Measurements from ENCODE around the gene FSTL4.

Gene FSTL4

DNA sequence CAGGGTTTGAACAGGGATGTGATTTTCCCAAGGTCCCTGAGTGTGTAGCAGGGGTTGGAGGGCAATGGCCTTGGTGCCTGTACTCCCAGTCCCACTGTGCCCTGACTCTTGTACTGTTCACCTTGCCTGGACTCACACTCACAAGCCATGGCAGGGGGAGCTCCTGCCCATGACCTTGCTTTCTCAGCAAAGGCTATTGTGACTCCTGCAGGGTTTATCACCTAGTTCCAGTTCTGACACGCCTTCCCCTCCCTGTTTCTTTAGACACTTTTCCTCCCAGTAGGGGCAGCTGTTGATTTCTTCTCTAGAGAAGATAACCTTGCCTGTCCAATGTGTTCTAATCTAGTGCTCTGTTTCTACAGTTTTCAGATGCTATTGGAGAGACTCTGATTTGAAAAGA is 139.5 kb downstream of the FSTL4 start:
- Histone ChIP-seq H2AFZ (ENCODE audit: low read length) (no peak overlapping the region), H3K4me3 (ENCODE audit: low read depth, low read length, poor library complexity, severe bottlenecking) (no peak overlapping the region), H4K20me1 (ENCODE audit: insufficient read depth, low read length) (no peaks in the 10 kb centered on the region), H3F3A (ENCODE audit: insufficient read depth, low read length) (no peaks in the 10 kb centered on the region), H3K9ac (ENCODE audit: low read length) (no peak overlapping the region), H3K27ac (ENCODE audit: low read depth, low read length, poor library complexity, severe bottlenecking) (no peak overlapping the region), H3K79me2 (ENCODE audit: insufficient read depth, low read length) (no peaks in the 10 kb centered on the region), H3K9me3 (ENCODE audit: low read length) (no peaks in the 10 kb centered on the region), H3K4me1 (ENCODE audit: insufficient read depth, low read length, severe bottlenecking) (no peaks in the 10 kb centered on the region), H3K36me3 (ENCODE audit: insufficient read depth, low read length) (no peaks in the 10 kb centered on the region), H3K27me3 (ENCODE audit: insufficient read depth, low read length) (no peaks in the 10 kb centered on the region; the same call in 1 of the 2 replicates), H3K9me2 (ENCODE audit: low read depth, low read length) (no peaks in the 10 kb centered on the region), H3K4me2 (ENCODE audit: low read length) (no peak overlapping the region)
- TF ChIP-seq CTCF (IDR thresholded peaks at IDR 0.05; ENCODE audit: low read length) (no peak), EZH2 (IDR thresholded peaks at IDR 0.05; ENCODE audit: borderline replicate concordance, low read length) (no peak)

DNA sequence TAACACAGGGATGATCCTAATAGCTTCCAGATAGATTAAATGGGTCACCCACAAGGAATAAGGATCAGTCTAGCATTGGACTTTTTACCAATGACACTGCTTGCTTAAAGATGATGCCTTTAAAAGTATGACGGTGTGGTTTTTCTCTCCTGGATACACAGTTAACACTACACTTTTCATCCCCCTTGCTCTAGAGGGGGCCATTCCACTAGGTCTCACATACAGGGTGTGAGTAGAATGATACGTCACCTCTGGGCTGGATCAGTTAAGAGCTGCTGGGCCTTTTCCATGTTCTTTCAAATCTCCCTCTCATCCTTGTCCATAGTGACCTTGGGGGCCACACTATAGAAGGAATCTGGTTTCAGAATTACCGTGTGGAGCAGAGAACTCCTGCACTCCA is 140.6 kb downstream of the FSTL4 start:
- Histone ChIP-seq H3F3A (ENCODE audit: insufficient read depth, low read length) (no peaks in the 10 kb centered on the region), H3K36me3 (ENCODE audit: insufficient read depth, low read length) (no peaks in the 10 kb centered on the region), H3K9ac (ENCODE audit: low read length) (no peak overlapping the region), H3K79me2 (ENCODE audit: insufficient read depth, low read length) (no peaks in the 10 kb centered on the region), H3K4me3 (ENCODE audit: low read depth, low read length, poor library complexity, severe bottlenecking) (no peak overlapping the region), H2AFZ (ENCODE audit: low read length) (no peak overlapping the region), H3K4me1 (ENCODE audit: insufficient read depth, low read length, severe bottlenecking) (no peaks in the 10 kb centered on the region), H3K9me3 (ENCODE audit: low read length) (no peaks in the 10 kb centered on the region), H3K27me3 (ENCODE audit: insufficient read depth, low read length) (no peaks in the 10 kb centered on the region; the same call in 1 of the 2 replicates), H3K27ac (ENCODE audit: low read depth, low read length, poor library complexity, severe bottlenecking) (no peak overlapping the region), H3K4me2 (ENCODE audit: low read length) (no peak overlapping the region), H3K9me2 (ENCODE audit: low read depth, low read length) (no peaks in the 10 kb centered on the region), H4K20me1 (ENCODE audit: insufficient read depth, low read length) (no peaks in the 10 kb centered on the region)
- TF ChIP-seq EZH2 (IDR thresholded peaks at IDR 0.05; ENCODE audit: borderline replicate concordance, low read length) = no peak
- TF ChIP-seq CTCF (IDR thresholded peaks at IDR 0.05; ENCODE audit: low read length) = no peak

GRCh38 chr5:133470841-133471240 is 141.5 kb downstream of the FSTL4 start:
- no peaks in the 10 kb centered on the region for H3K9me2 ChIP-seq (ENCODE audit: low read depth, low read length)
- H3K27ac ChIP-seq (ENCODE audit: low read depth, low read length, poor library complexity, severe bottlenecking) = no peak overlapping the region
- no peak overlapping the region for H3K4me3 ChIP-seq (ENCODE audit: low read depth, low read length, poor library complexity, severe bottlenecking)
- TF ChIP-seq EZH2 (IDR thresholded peaks at IDR 0.05; ENCODE audit: borderline replicate concordance, low read length) (no peak), CTCF (IDR thresholded peaks at IDR 0.05; ENCODE audit: low read length) (no peak)
- H3K9me3 ChIP-seq (ENCODE audit: low read length) = no peaks in the 10 kb centered on the region
- H3K9ac ChIP-seq (ENCODE audit: low read length) = no peak overlapping the region
- H3K4me1 ChIP-seq (ENCODE audit: insufficient read depth, low read length, severe bottlenecking) = no peaks in the 10 kb centered on the region
- H3K4me2 ChIP-seq (ENCODE audit: low read length) = no peak overlapping the region
- H2AFZ ChIP-seq (ENCODE audit: low read length) = no peak overlapping the region
- H3K36me3 ChIP-seq (ENCODE audit: insufficient read depth, low read length) = no peaks in the 10 kb centered on the region
- no peaks in the 10 kb centered on the region for H3F3A ChIP-seq (ENCODE audit: insufficient read depth, low read length)
- H3K79me2 ChIP-seq (ENCODE audit: insufficient read depth, low read length) = no peaks in the 10 kb centered on the region
- H3K27me3 ChIP-seq (ENCODE audit: insufficient read depth, low read length) = no peaks in the 10 kb centered on the region; the same call in 1 of the 2 replicates
- no peaks in the 10 kb centered on the region for H4K20me1 ChIP-seq (ENCODE audit: insufficient read depth, low read length)
